ENCODE measurements around the gene TMEM45A.
"Not testable (repeated sequence)": the region's sequence is repeated elsewhere in the genome, so short reads cannot be mapped to it uniquely, and the experiment has no call there.

TMEM45A gene

DNA sequence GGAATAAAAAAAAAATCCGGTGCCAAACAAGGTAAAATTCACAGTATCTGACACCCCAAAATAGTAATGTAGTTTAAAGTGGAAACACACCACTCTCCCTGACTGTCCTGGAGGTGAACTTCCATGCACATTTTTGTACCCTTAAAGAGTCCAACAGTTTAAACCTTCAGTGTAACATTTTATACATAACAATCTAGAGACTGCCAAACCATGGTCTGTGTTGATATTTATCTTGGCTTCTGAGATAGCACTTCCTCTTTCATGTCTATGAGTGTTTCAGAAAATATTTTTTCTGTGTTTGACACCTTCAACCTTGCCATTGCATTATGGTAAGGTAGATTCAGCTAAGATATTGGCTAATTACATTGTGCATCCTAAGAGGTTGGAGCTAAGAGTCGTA lies 13.9 kb downstream of the TMEM45A start:
- DNase-seq (ENCODE audit: low read depth) = no peak
- no peak overlapping the region for H3K4me3 ChIP-seq (ENCODE audit: low read length)
- TF ChIP-seq, protein P1, sequence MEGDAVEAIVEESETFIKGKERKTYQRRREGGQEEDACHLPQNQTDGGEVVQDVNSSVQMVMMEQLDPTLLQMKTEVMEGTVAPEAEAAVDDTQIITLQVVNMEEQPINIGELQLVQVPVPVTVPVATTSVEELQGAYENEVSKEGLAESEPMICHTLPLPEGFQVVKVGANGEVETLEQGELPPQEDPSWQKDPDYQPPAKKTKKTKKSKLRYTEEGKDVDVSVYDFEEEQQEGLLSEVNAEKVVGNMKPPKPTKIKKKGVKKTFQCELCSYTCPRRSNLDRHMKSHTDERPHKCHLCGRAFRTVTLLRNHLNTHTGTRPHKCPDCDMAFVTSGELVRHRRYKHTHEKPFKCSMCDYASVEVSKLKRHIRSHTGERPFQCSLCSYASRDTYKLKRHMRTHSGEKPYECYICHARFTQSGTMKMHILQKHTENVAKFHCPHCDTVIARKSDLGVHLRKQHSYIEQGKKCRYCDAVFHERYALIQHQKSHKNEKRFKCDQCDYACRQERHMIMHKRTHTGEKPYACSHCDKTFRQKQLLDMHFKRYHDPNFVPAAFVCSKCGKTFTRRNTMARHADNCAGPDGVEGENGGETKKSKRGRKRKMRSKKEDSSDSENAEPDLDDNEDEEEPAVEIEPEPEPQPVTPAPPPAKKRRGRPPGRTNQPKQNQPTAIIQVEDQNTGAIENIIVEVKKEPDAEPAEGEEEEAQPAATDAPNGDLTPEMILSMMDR (IDR thresholded peaks at IDR 0.05; ENCODE audit: insufficient read depth, low read depth, low read length, missing control alignments) = no peak

DNA sequence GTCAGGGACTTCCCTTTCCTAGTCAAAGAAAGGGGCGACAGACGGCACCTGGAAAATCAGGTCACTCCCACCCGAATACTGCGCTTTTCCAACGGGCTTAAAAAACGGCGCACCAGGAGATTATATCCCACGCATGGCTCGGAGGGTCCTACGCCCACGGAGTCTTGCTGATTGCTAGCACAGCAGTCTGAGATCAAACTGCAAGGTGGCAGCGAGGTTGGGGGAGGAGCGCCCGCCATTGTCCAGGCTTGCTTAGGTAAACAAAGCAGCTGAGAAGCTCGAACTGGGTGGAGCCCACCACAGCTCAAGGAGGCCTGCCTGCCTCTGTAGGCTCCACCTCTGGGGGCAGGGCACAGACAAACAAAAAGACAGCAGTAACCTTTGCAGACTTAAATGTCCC lies 17.4 kb downstream of the TMEM45A start:
- DNase-seq (ENCODE audit: low read depth); H3K4me3 ChIP-seq (ENCODE audit: low read length): not testable (repeated sequence)

DNA sequence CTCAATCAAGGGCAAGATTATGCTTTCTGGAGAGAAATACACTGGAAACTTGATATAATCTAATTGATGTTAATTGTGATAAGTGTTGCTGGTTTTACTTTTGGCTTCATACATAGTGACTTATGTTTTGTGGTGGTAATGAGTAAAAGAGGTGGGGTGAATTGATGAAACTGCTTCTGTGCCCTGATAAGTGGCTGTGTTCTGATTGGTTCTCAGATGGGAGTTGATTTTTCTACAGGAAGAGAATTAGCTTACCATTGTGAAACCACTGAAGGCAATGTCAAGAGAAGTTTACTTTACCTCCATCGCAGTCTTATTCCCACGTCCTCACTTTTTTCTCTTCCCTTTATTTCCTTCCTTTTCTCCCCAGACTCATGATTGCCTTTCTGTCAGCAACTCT lies 23.8 kb downstream of the TMEM45A start:
- DNase-seq (ENCODE audit: low read depth) = no peak
- TF ChIP-seq, protein P1 (IDR thresholded peaks at IDR 0.05; ENCODE audit: insufficient read depth, low read depth, low read length, missing control alignments) = no peak
- H3K4me3 ChIP-seq (ENCODE audit: low read length) = no peak overlapping the region

DNA sequence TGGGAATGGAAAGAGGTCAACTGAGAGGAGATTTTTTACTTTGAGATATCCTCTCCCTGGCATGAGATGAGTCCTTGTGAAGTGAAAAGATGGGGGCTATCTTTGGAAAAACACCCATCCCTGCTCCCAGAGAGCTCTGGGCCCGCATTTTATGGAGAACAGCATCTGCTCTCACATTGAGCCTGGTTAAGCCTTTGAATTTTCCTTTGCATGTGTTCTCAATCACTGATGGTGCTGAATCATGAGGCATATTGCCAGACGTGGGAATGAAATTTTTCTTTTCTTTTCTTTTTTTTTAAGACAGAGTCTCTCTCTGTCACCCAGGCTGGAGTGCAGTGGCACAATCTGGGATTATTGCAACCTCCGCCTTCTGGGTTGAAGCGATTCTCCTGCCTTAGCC lies 24.4 kb downstream of the TMEM45A start:
- TF ChIP-seq, protein P1 (IDR thresholded peaks at IDR 0.05; ENCODE audit: insufficient read depth, low read depth, low read length, missing control alignments) = no peak
- H3K4me3 ChIP-seq (ENCODE audit: low read length) = no peak overlapping the region
- no peak for DNase-seq (ENCODE audit: low read depth)

DNA sequence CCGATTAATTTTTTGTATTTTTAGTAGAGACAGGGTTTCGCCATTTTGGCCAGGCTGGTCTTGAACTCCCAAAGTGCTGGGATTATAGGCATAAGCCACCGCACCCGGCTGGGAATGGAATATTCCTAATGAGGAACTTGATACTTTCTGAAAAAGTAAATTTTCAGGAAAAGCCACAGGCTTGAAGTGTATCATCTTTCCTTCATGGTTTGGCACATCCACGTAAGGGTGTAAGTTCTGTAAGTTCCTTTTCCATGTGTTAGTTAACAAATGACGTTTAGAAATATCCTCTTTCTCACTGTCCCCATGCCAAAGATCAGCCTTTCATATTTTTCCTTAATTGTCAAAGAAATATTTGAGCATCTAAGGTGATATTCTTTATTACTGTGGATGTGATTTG lies 24.9 kb downstream of the TMEM45A start:
- no peak overlapping the region for H3K4me3 ChIP-seq (ENCODE audit: low read length)
- TF ChIP-seq, protein P1 (IDR thresholded peaks at IDR 0.05; ENCODE audit: insufficient read depth, low read depth, low read length, missing control alignments) = no peak
- no peak for DNase-seq (ENCODE audit: low read depth)

DNA sequence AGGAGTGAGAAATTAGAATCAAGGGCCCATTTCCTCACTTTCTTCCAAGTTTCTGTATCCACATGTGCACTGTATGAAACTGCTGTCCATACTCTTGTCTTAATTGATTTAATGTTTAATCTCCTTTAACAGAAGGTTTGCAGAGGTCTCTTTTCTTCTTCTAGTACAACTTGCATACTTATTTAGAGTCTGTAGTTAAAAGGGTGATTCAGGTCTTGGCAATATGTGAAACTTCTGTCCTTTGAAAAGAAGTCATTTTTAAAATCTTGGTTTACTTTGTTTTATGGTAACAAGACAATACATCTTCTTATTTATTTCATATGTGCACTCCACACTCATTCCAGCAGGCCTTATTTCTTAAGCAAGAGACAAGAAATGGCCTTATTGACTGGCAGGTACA lies 25.8 kb downstream of the TMEM45A start:
- TF ChIP-seq, protein P1 (IDR thresholded peaks at IDR 0.05; ENCODE audit: insufficient read depth, low read depth, low read length, missing control alignments) = no peak
- no peak overlapping the region for H3K4me3 ChIP-seq (ENCODE audit: low read length)
- DNase-seq (ENCODE audit: low read depth) = no peak

DNA sequence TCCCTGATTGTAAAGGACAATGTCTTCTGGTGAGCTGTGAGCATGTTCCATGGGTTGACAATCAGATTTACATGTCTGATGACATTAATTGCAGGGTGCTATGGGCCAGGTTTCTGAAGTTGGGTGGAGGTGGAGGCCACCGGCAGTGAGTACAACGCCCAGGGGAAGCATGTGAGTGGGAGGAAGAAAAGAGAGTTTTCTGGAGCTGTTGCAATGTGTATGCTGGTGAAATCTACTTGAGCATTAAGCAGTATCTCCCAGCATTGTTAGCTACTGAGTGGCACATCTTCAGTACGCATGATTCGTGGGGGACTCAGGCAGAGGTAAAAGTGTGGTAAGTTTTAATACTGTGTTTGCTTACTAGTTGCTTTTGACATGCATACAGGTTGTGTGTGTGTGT lies 26.6 kb downstream of the TMEM45A start:
- no peak overlapping the region for H3K4me3 ChIP-seq (ENCODE audit: low read length)
- TF ChIP-seq, protein P1 (IDR thresholded peaks at IDR 0.05; ENCODE audit: insufficient read depth, low read depth, low read length, missing control alignments) = no peak
- peak; percentile 72 for DNase-seq (ENCODE audit: low read depth)

DNA sequence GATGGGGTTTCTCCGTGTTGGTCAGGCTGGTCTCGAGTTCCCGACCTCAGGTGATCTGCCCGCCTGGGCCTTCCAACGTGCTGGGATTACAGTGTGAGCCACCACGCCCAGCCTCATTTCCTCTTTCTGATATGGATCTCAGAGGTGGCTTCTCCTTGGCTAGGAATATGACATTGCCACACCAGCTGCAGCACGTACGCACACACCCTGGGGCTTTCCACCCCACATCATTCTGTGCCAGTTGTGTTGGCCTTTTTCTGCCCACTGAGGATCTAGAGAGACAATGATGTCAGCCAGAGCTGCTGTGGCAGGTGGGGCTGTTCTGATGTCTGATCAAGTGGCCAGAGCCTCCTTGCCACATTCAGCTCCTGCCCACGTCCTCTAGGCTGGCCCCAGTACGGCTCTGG lies 29.0 kb downstream of the TMEM45A start:
- no peak for DNase-seq (ENCODE audit: low read depth)
- H3K4me3 ChIP-seq (ENCODE audit: low read length) = no peak overlapping the region
- TF ChIP-seq, protein P1 (IDR thresholded peaks at IDR 0.05; ENCODE audit: insufficient read depth, low read depth, low read length, missing control alignments) = no peak

All from epithelial cell of esophagus (primary cell).